ACC112 (cell line): Measurements from ENCODE around the gene ADD1.
A peak's percentile ranks its signal among the peaks of the same experiment; 100 is the strongest.

ENCODE experiments used
- H2AFZ ChIP-seq: fragments of 200-600 bp; sonication (generic); one replicate; pipeline ENCODE4 v1.6.0; 2017; ENCODE audit warnings: antibody characterized with exemption, low read length; ENCODE audit not compliant: unreplicated experiment
- H3K27ac ChIP-seq: fragments of 200-600 bp; sonication (generic); 2 replicates; pipeline ENCODE4 v1.5.1; 2014; ENCODE audit warnings: low read depth, mild to moderate bottlenecking, antibody characterized with exemption, low read length, moderate library complexity
- H3K27me3 ChIP-seq: fragments of 200-600 bp; sonication (generic); 2 replicates; pipeline ENCODE4 v1.6.1; 2014; ENCODE audit warnings: mild to moderate bottlenecking, antibody characterized with exemption, low read length, moderate library complexity, mixed read lengths; ENCODE audit not compliant: insufficient read depth
- H3K36me3 ChIP-seq: fragments of 200-600 bp; sonication (generic); 2 replicates; pipeline ENCODE4 v1.6.1; 2016; ENCODE audit warnings: mild to moderate bottlenecking, antibody characterized with exemption, low read length, moderate library complexity, mixed read lengths; ENCODE audit not compliant: insufficient read depth
- H3K4me1 ChIP-seq: fragments of 200-600 bp; sonication (generic); one replicate; pipeline ENCODE4 v1.6.1; 2016; ENCODE audit warnings: low read length, mixed read lengths; ENCODE audit not compliant: insufficient read depth, unreplicated experiment, control insufficient read depth
- H3K4me3 ChIP-seq: fragments of 200-600 bp; sonication (generic); 2 replicates; pipeline ENCODE4 v1.5.1; 2014; ENCODE audit warnings: mild to moderate bottlenecking, low read depth, low read length
- H3K79me2 ChIP-seq: fragments of 200-600 bp; sonication (generic); one replicate; pipeline ENCODE4 v1.6.0; 2016; ENCODE audit warnings: low read length; ENCODE audit not compliant: control insufficient read depth, unreplicated experiment, insufficient read depth

The ADD1 gene

GRCh38 chr4:2930758-2931511 is 87.3 kb downstream of the ADD1 start:
- Histone ChIP-seq H3K36me3 (no peaks in the 10 kb centered on the region; the same call in 1 of the 2 replicates), H3K27ac (no peak overlapping the region)

GRCh38 chr4:2931512-2932301 is 88.1 kb downstream of the ADD1 start:
- Histone ChIP-seq H3K4me1 (peaks cover 24% of the 10 kb centered on the region), H2AFZ (no peak overlapping the region), H3K4me3 (no peak overlapping the region; the same call in 1 of the 2 replicates), H3K27me3 (no peaks in the 10 kb centered on the region), H3K27ac (no peak overlapping the region), H3K79me2 (peaks cover 26% of the 10 kb centered on the region), H3K36me3 (no peaks in the 10 kb centered on the region; the same call in 1 of the 2 replicates)

More at GRCh38 chr4:2930758-2931511, 87.3 kb downstream of the ADD1 start:
- peaks cover 19% of the 10 kb centered on the region for H3K79me2 ChIP-seq
- no peak overlapping the region for H3K4me3 ChIP-seq
- peaks cover 17% of the 10 kb centered on the region for H3K4me1 ChIP-seq
- H2AFZ ChIP-seq = no peak overlapping the region
- no peaks in the 10 kb centered on the region for H3K27me3 ChIP-seq

- H3K27ac ChIP-seq = no peak overlapping the region
Measured at GRCh38 chr4:2932321-2932950, 88.8 kb downstream of the ADD1 start.

GRCh38 chr4:2932951-2933565 is 89.4 kb downstream of the ADD1 start:
- 0 out of 2 replicates have a peak, but pooled peaks cover 3% of the 10 kb centered on the region for H3K36me3 ChIP-seq
- H3K79me2 ChIP-seq = peaks cover 28% of the 10 kb centered on the region
- H3K27ac ChIP-seq = 0 out of 2 replicates have a peak overlapping the region, but pooled peaks have one; percentile 18
- H3K4me1 ChIP-seq = peaks cover 34% of the 10 kb centered on the region
- no peaks in the 10 kb centered on the region for H3K27me3 ChIP-seq
- H2AFZ ChIP-seq = no peak overlapping the region
- H3K4me3 ChIP-seq = peak overlapping the region; percentile 87

More at GRCh38 chr4:2932321-2932950, 88.8 kb downstream of the ADD1 start:
- H3K4me3 ChIP-seq = peak overlapping the region; percentile 87
- H2AFZ ChIP-seq = no peak overlapping the region
- no peaks in the 10 kb centered on the region; the same call in 1 of the 2 replicates for H3K36me3 ChIP-seq
- peaks cover 26% of the 10 kb centered on the region for H3K79me2 ChIP-seq
- no peaks in the 10 kb centered on the region for H3K27me3 ChIP-seq
- H3K4me1 ChIP-seq = peaks cover 30% of the 10 kb centered on the region

GRCh38 chr4:2933566-2934076 is 90.0 kb downstream of the ADD1 start:
- H2AFZ ChIP-seq = peak overlapping the region; percentile 17
- peaks cover 28% of the 10 kb centered on the region for H3K79me2 ChIP-seq
- peaks cover 34% of the 10 kb centered on the region for H3K4me1 ChIP-seq
- H3K36me3 ChIP-seq = 0 out of 2 replicates have a peak, but pooled peaks cover 3% of the 10 kb centered on the region
- H3K27me3 ChIP-seq = no peaks in the 10 kb centered on the region
- H3K4me3 ChIP-seq = peak overlapping the region; percentile 87
- H3K27ac ChIP-seq = peak overlapping the region; percentile 18; the same call in 1 of the 2 replicates

- Histone ChIP-seq H3K79me2 (peaks cover 28% of the 10 kb centered on the region), H3K27ac (0 out of 2 replicates have a peak overlapping the region, but pooled peaks have one; percentile 18), H2AFZ (peak overlapping the region; percentile 17), H3K36me3 (peaks cover 8% of the 10 kb centered on the region; the same call in 1 of the 2 replicates), H3K4me1 (peaks cover 34% of the 10 kb centered on the region), H3K4me3 (peak overlapping the region; percentile 94), H3K27me3 (no peaks in the 10 kb centered on the region)
Measured at GRCh38 chr4:2934077-2934812, 90.6 kb downstream of the ADD1 start.

GRCh38 chr4:2934813-2935761 is 91.4 kb downstream of the ADD1 start:
- Histone ChIP-seq H3K36me3 (peaks cover 16% of the 10 kb centered on the region; the same call in 1 of the 2 replicates), H3K27me3 (no peaks in the 10 kb centered on the region)

GRCh38 chr4:2935762-2936743 is 92.4 kb downstream of the ADD1 start:
- Histone ChIP-seq H3K36me3 (peaks cover 26% of the 10 kb centered on the region; the same call in 1 of the 2 replicates), H3K4me1 (peaks cover 34% of the 10 kb centered on the region), H3K27me3 (no peaks in the 10 kb centered on the region), H3K27ac (peak overlapping the region; percentile 63), H3K4me3 (peak overlapping the region; percentile 94), H3K79me2 (peaks cover 28% of the 10 kb centered on the region), H2AFZ (no peak overlapping the region)

More at GRCh38 chr4:2934813-2935761, 91.4 kb downstream of the ADD1 start:
- Histone ChIP-seq H3K4me3 (peak overlapping the region; percentile 94), H3K27ac (peak overlapping the region; percentile 63), H3K4me1 (peaks cover 34% of the 10 kb centered on the region), H3K79me2 (peaks cover 28% of the 10 kb centered on the region), H2AFZ (no peak overlapping the region)
